GM12864 (cell line): ENCODE data around the gene CDH13.

Experiments
- DNase-seq: peaks from one replicate; pipeline ENCODE4 v3.0.0-alpha.2; 2011; ENCODE audit warnings: low read depth
- H3K4me3 ChIP-seq: 2 replicates; pipeline ENCODE4 v1.5.1; 2011; ENCODE audit warnings: mild to moderate bottlenecking, low read depth, low read length, control low read depth
- CTCF ChIP-seq: IDR thresholded peaks from 2 replicates; pipeline ENCODE4 v1.5.1; 2011; ENCODE audit warnings: low read depth, mild to moderate bottlenecking, moderate library complexity, low read length, control low read depth, inconsistent platforms; ENCODE audit errors: missing control alignments

The CDH13 gene

GRCh38 chr16:83622010-83622409 lies 995.2 kb downstream of the CDH13 start:
- no peak for DNase-seq
- TF ChIP-seq CTCF = no peak
- no peak overlapping the region for H3K4me3 ChIP-seq

- TF ChIP-seq CTCF = no peak
- H3K4me3 ChIP-seq = no peak overlapping the region
- no peak for DNase-seq
These were observed 996.4 kb downstream of the CDH13 start for GRCh38 chr16:83623091-83623730.

GRCh38 chr16:83623892-83624291 lies 997.1 kb downstream of the CDH13 start:
- TF ChIP-seq CTCF = no peak
- no peak for DNase-seq
- H3K4me3 ChIP-seq = no peak overlapping the region

GRCh38 chr16:83624429-83625120 lies 997.8 kb downstream of the CDH13 start:
- no peak for DNase-seq
- no peak overlapping the region for H3K4me3 ChIP-seq
- TF ChIP-seq CTCF = no peak

GRCh38 chr16:83626204-83626603 lies 999.4 kb downstream of the CDH13 start:
- DNase-seq = no peak
- H3K4me3 ChIP-seq = no peak overlapping the region

GRCh38 chr16:83626676-83627075 lies 999.9 kb downstream of the CDH13 start:
- H3K4me3 ChIP-seq = no peak overlapping the region
- no peak for DNase-seq
- TF ChIP-seq CTCF = no peak

More at GRCh38 chr16:83626204-83626603, 999.4 kb downstream of the CDH13 start:
- no peak for TF ChIP-seq CTCF

- DNase-seq = no peak
- no peak overlapping the region for H3K4me3 ChIP-seq
- no peak for TF ChIP-seq CTCF
These were observed 1001.2 kb downstream of the CDH13 start for GRCh38 chr16:83627996-83628395.
